ENCODE data around the gene SCAMP4.
A peak's percentile ranks its signal among the peaks of the same experiment; 100 is the strongest.

The SCAMP4 gene

DNA sequence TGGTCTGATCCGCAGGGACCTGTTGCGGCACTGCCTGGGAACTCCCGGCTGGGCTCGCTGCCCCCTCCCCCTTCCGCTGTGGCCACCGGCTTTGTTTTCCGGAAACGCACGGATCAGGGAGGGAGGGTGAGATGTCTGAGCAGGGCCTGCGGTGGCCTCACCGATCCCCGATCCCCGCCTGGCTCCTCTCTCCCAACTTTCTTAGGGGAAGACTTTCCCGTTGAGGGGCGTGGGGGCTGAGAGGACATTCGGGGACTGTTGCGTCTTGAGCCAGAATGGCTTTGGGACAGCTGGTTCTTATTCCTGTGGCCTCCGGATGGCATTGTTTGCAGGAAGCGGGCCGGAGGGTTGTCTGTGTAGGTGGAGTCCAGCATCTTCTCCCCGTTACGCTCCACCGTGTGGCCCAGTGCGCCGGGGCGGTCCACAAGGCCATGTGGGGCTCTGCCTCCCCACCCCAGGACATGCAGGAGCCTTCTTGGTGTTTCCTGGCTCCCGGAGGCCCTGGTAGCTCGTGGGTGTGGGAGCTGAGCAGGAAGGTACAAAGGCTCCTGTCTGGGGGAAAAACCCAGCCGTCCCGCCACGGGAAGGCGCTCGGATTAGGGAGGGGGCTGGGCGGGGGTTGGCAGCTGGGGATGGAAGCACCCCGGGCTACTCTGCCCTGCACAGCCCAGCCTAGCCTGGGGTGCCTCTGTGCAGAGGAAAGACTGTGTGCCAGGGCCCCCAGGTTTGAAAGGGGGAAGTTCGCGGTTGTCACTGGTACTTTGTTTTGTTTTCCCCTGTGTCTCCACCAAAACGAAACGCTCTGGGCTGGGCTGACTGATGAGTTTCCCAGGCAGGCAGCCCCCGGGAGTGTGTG is 37.1 kb downstream of the SCAMP4 start:
- DNase-seq = peak; percentile 82
- Mint-ChIP-seq H3K27ac (peak overlapping the region; percentile 96), H3K4me3 (peak overlapping the region; percentile 93), H3K36me3 (ENCODE audit: low read depth) (peaks cover 4% of the 10 kb centered on the region), H3K9me3 (no peaks in the 10 kb centered on the region), H3K27me3 (ENCODE audit: low read depth, poor library complexity) (no peaks in the 10 kb centered on the region), H3K4me1 (peaks cover 28% of the 10 kb centered on the region)
- no peak for TF ChIP-seq CTCF (IDR thresholded peaks at IDR 0.05)

- peak overlapping the region; percentile 96 for H3K27ac Mint-ChIP-seq
- no peaks in the 10 kb centered on the region for H3K9me3 Mint-ChIP-seq
- peak overlapping the region; percentile 93 for H3K4me3 Mint-ChIP-seq
- no peak for TF ChIP-seq CTCF (IDR thresholded peaks at IDR 0.05)
- H3K36me3 Mint-ChIP-seq (ENCODE audit: low read depth) = peaks cover 4% of the 10 kb centered on the region
- H3K4me1 Mint-ChIP-seq = peaks cover 28% of the 10 kb centered on the region
- H3K27me3 Mint-ChIP-seq (ENCODE audit: low read depth, poor library complexity) = no peaks in the 10 kb centered on the region
- DNase-seq = peak; percentile 30
Observed at GRCh38 chr19:1942934-1943555, 37.8 kb downstream of the SCAMP4 start.

DNA sequence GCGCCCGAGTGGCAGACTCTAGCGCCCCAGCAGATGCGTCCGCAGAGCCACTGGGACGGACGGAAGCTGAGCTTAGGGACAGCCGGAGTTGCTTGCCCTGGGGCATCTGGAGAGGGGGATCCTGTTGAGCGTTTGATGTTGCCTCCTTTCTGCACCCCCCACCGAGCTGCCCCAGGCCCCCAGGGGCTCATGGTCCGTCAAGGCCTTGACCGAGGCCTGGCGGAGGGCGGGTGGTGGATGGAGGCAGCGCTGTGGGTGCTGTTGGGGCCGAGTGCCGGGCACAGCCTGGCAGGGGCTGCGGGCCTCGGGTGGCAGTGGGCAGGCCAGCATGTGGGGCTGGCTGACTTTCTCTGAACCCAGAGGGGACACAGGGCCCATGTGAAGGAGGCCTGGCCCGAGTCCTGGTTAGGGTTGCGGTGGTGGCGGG is 38.5 kb downstream of the SCAMP4 start:
- no peak for TF ChIP-seq CTCF (IDR thresholded peaks at IDR 0.05)
- Mint-ChIP-seq H3K27ac (peak overlapping the region; percentile 85), H3K4me3 (peak overlapping the region; percentile 93), H3K4me1 (peaks cover 32% of the 10 kb centered on the region), H3K36me3 (ENCODE audit: low read depth) (peaks cover 8% of the 10 kb centered on the region), H3K9me3 (no peaks in the 10 kb centered on the region), H3K27me3 (ENCODE audit: low read depth, poor library complexity) (no peaks in the 10 kb centered on the region)
- no peak for DNase-seq

DNA sequence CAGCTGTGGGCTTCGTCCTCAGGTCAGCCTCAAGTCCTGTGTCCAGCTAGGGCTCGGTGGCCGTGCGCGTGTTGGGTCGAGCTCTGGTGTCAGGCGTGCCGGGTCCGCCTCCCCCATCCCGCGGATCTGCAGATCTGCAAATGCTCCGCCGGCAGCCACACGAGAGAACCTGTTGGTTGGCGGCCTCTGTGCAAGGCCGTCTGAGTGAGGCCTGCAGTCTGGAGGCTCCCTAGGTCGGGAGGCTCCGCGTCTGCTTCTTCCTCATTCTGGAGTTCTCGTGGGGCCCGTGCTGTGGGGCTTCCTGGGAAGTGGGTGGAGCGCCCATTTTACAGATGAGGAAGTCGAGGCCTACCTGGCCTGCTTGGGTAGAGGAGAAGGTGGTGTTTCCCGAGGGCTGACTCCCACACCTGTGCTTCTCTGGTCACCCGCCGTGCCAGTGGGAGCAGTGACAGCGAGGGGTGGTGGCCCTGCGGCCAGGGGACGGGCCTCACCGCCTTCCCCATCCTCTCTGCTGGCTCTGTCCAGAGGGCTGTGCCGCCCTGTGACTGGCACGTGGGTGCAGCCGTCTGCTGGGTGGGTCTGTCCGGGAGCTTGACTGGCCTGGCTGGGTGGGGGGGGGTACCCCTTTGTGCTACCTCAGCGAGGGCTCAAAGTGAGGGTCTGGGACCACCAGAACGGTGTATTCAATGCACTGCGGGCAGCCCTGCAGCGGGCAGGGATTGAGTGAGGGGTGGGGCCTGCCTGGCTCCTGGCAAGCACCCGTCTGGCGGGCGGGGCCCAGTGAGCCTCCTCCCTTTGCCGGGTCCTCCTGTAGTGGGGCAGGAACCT is 39.1 kb downstream of the SCAMP4 start:
- Mint-ChIP-seq H3K36me3 (ENCODE audit: low read depth) (peaks cover 15% of the 10 kb centered on the region), H3K27me3 (ENCODE audit: low read depth, poor library complexity) (no peaks in the 10 kb centered on the region), H3K4me1 (peaks cover 32% of the 10 kb centered on the region), H3K27ac (no peak overlapping the region), H3K9me3 (no peaks in the 10 kb centered on the region), H3K4me3 (no peak overlapping the region)
- no peak for DNase-seq
- TF ChIP-seq CTCF (IDR thresholded peaks at IDR 0.05) = no peak

DNA sequence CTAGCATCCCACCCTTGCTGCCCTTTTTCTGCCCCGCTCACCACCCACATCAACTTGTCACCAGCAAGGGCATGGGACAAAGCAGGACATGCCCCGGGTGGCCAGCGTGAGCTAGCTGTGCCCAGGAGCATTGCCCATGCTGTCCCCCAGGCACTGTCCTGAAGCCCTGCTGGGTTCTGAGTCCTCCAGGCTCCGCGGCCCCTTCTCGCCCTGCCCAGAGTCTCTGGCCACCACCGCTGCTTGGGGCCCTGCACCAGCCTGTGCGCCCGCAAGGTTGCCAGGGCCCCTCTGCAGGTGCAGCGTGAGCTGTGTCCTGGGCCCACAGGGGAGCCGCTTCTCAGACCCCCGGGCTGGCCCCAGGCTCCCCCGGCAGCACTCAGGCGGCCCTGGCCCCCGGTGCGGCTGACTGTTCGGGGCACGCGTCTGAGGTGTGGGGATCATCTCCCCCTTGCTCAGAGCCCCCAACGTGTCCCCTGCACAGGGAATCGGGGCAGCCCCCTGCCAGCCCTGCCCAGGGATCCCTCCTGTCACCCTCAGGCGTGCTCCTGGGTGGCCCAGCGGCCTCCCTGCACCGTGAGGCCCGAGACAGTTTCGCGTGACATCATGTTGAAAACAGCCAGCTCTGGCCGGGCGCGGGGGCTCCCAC is 39.8 kb downstream of the SCAMP4 start:
- Mint-ChIP-seq H3K27me3 (ENCODE audit: low read depth, poor library complexity) (no peaks in the 10 kb centered on the region), H3K4me1 (peaks cover 24% of the 10 kb centered on the region), H3K4me3 (no peak overlapping the region), H3K9me3 (no peaks in the 10 kb centered on the region), H3K27ac (no peak overlapping the region), H3K36me3 (ENCODE audit: low read depth) (peaks cover 20% of the 10 kb centered on the region)
- TF ChIP-seq CTCF (IDR thresholded peaks at IDR 0.05) = no peak
- DNase-seq = no peak
